ENCODE data around the gene LMAN1L. TPM values are rescaled to one million over a fixed set of nuclear protein-coding genes. Genes with fewer than 3 reads are reported as not detected.
A peak's percentile ranks its signal among the peaks of the same experiment; 100 is the strongest.

LMAN1L gene
- total RNA-seq, 1 donor from 2014 or later, result not detected

GRCh38 chr15:74781431-74782258, 31.0 kb upstream of the LMAN1L start, which contains the start of gene CSK:
CSK (plus strand) TSS chr15:74782080; CDS start chr15:74798298, 16,218 bp downstream.
- DNase-seq (ENCODE audit: low read depth), result no peak
- TF ChIP-seq, protein P1, sequence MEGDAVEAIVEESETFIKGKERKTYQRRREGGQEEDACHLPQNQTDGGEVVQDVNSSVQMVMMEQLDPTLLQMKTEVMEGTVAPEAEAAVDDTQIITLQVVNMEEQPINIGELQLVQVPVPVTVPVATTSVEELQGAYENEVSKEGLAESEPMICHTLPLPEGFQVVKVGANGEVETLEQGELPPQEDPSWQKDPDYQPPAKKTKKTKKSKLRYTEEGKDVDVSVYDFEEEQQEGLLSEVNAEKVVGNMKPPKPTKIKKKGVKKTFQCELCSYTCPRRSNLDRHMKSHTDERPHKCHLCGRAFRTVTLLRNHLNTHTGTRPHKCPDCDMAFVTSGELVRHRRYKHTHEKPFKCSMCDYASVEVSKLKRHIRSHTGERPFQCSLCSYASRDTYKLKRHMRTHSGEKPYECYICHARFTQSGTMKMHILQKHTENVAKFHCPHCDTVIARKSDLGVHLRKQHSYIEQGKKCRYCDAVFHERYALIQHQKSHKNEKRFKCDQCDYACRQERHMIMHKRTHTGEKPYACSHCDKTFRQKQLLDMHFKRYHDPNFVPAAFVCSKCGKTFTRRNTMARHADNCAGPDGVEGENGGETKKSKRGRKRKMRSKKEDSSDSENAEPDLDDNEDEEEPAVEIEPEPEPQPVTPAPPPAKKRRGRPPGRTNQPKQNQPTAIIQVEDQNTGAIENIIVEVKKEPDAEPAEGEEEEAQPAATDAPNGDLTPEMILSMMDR (conservative IDR thresholded peaks at IDR 0.05; ENCODE audit: low read depth, low read length), result peak; percentile 46
- peak within 1 kb of the TSS; percentile 91 for H3K4me3 ChIP-seq (ENCODE audit: low read depth, low read length)

DNA sequence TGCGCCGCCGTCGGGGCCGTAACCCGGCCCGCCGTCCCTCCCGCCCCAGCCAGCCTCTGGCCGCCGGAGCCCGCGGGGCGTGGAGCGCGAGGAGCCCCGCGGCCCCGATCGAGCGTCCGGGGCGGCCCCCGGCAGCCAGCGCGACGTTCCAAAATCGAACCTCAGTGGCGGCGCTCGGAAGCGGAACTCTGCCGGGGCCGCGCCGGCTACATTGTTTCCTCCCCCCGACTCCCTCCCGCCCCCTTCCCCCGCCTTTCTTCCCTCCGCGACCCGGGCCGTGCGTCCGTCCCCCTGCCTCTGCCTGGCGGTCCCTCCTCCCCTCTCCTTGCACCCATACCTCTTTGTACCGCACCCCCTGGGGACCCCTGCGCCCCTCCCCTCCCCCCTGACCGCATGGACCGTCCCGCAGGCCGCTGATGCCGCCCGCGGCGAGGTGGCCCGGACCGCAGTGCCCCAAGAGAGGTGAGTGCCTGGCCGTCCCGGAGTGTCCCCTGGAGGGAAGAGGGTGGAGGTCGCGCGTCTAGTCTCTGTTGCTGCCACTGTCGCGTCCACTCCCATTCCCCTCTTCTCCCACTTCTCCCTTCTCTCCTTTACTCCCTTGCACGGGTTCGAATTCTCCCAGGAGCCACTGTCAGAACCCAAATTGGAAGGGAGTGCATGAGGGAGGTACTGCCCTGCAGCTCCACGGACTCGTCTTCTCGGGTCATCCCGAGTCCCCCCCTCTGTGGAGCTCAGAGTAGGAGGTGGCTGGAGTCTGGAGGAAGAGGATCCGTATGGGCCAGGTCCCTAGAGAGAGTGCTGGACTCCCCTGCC, 30.2 kb upstream of the LMAN1L start:
- TF ChIP-seq, protein P1 (conservative IDR thresholded peaks at IDR 0.05; ENCODE audit: low read depth, low read length), result no peak
- H3K4me3 ChIP-seq (ENCODE audit: low read depth, low read length), result peak overlapping the region; percentile 91
- DNase-seq (ENCODE audit: low read depth), result no peak

DNA sequence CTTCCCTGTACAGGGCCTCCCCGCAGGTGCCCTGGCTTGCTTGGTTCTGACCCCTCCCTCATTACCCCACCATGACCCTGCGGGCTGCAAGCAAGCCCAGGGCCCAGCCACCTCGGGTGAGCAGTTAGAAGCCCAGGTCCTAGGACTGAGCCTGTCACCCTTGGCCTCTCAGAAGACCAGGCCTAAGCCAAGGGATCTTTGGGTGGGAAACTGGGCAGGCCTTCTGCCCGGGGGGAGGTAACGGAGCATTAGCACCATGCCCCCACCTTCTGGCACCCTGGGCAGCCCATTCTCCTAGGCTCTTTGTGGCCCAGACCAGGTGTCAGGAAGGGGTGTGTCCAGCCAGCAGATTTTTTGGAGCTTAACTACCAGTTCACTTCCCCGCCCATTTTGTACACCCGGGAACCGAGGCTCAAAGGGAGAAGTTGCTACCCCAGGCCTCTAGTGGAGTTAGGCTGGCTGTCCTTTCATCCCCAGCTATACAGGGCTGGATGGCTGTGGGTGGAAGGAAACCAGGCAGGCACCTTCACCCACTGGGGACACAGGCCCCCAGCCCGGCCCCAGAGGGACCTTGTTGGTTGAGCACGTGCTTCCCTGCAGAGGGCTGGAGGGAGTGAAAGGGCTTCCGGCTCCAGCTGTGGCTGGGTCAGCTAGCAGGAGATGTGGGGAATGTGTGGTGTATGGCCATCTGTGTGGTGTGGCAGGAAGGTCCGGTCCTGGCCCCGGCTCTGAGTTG, 29.4 kb upstream of the LMAN1L start:
- peak overlapping the region; percentile 91 for H3K4me3 ChIP-seq (ENCODE audit: low read depth, low read length)
- no peak for DNase-seq (ENCODE audit: low read depth)
- TF ChIP-seq, protein P1 (conservative IDR thresholded peaks at IDR 0.05; ENCODE audit: low read depth, low read length), result no peak

DNA sequence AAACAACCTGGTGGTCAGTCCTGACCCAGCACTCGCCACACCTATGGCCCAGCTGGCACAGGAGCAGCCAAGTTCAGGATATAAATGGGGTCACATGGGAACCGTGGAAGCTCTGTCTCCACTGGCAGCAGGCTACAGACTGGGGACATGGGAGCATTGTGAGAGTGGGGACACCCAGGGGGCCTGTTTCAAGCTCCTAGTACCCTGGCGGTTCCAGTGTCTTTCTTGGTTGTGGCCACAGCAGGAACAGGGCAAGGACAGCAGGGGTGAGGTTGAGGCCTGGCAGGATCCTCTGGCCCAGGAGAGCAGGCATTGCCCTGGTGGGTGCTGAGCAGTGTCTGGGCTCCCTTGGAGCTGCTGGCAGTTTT, 28.8 kb upstream of the LMAN1L start:
- TF ChIP-seq, protein P1 (conservative IDR thresholded peaks at IDR 0.05; ENCODE audit: low read depth, low read length), result no peak
- DNase-seq (ENCODE audit: low read depth), result no peak
- peak overlapping the region; percentile 91 for H3K4me3 ChIP-seq (ENCODE audit: low read depth, low read length)

DNA sequence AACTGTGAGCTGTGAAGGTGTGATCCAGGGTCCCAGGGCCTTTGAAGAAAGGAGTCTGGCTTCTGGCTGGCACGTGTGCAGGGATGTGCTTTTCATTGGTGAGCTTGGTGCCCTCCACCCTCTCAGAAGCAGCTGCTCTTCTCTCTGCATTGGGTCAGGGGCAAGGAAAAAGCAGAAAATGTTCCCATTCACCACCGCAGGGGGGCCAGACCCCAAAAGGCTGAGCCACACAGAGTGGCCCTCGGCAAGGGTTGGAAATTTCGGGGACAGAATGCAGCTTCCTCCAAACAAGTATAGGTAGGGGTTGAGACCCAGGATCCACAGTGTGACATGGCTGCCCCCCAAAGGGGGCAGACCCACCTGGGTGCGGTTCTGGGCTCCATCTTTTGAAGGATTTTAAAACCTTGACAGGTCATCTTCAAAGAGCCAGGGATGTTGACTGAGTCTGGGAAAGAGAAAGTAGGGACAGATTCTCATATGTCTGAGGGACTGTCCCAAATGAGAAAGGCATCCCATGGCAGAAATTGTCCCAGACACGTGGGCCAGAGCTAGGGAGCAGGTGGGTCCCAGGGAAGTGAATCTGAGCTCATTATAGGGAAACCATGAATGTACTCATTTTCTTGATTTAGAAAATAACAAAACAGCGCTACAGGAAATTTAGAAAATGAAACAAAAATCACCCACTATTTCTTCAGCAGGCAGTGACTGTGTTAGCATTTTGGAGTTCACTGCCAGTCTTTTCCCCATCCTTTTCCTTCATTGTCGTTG, 28.0 kb upstream of the LMAN1L start:
- TF ChIP-seq, protein P1 (conservative IDR thresholded peaks at IDR 0.05; ENCODE audit: low read depth, low read length), result no peak
- DNase-seq (ENCODE audit: low read depth), result no peak
- H3K4me3 ChIP-seq (ENCODE audit: low read depth, low read length), result no peak overlapping the region

All from epithelial cell of proximal tubule (primary cell).